Left ventricle myocardium inferior (tissue), 1 donor: ENCODE results near the gene SPATC1L. TPM values are rescaled to one million over a fixed set of nuclear protein-coding genes. Genes with fewer than 3 reads are reported as not detected.

ENCODE experiments used
- DNase-seq: peaks from one replicate; pipeline ENCODE4 v3.0.0-alpha.2; 2020
- H3K27ac ChIP-seq: fragments of 200-600 bp; replicated peaks from 2 replicates; pipeline ENCODE4 v1.8.0; 2021
- H3K27me3 ChIP-seq: fragments of 200-600 bp; 2 replicates; pipeline ENCODE4 v1.8.0; 2021; ENCODE audit warnings: low read depth
- H3K36me3 ChIP-seq: fragments of 200-600 bp; 2 replicates; pipeline ENCODE4 v1.8.0; 2021
- H3K4me1 ChIP-seq: fragments of 200-600 bp; 2 replicates; pipeline ENCODE4 v1.8.0; 2021
- H3K4me3 ChIP-seq: fragments of 200-600 bp; 2 replicates; pipeline ENCODE4 v1.8.0; 2021; ENCODE audit warnings: mild to moderate bottlenecking, moderate library complexity
- H3K9me3 ChIP-seq: fragments of 200-600 bp; replicated peaks from 2 replicates; pipeline ENCODE4 v1.8.0; 2021
- CTCF ChIP-seq: fragments of 200-600 bp; IDR thresholded peaks from 2 replicates; pipeline ENCODE4 v1.8.0; 2021; ENCODE audit warnings: antibody characterized with exemption, mild to moderate bottlenecking, borderline replicate concordance
- intact Hi-C: fragments of 100-400 bp; cut with micrococcal nuclease; formaldehyde crosslinking; loops from one replicate; pipeline ENCODE4 v1.11.0; 2022
- total RNA-seq: library from RNA; stranded (reverse); fragmentation: NEBNext Ultra II Directional; extraction: Animal tissue kit (Norgen Biotek cat#: 25700); gene quantifications from one replicate; pipeline ENCODE4 v1.2.1, GENCODE V29; 2021
- donor health status: DM: no; HTN: yes; CAD: no; lungs with severe emphysema.

SPATC1L gene
- total RNA-seq, 1 donor from 2014 or later: 7.0 TPM

- DNase-seq: no peak
- H3K9me3 ChIP-seq: no peaks in the 10 kb centered on the region
- H3K4me3 ChIP-seq: no peak overlapping the region
- peak overlapping the region; percentile 96 for H3K27ac ChIP-seq
- TF ChIP-seq CTCF: no peak
- intact Hi-C loops: no loop called here
- H3K27me3 ChIP-seq: no peaks in the 10 kb centered on the region
- H3K4me1 ChIP-seq: peaks cover 47% of the 10 kb centered on the region
- peaks cover 62% of the 10 kb centered on the region for H3K36me3 ChIP-seq
Observed at GRCh38 chr21:46191686-46192575, 7.7 kb upstream of the SPATC1L start.

- Histone ChIP-seq H3K27me3 (no peaks in the 10 kb centered on the region), H3K36me3 (peaks cover 55% of the 10 kb centered on the region), H3K27ac (peak overlapping the region; percentile 96), H3K4me1 (peaks cover 47% of the 10 kb centered on the region), H3K4me3 (no peak overlapping the region), H3K9me3 (no peaks in the 10 kb centered on the region)
- no peak for DNase-seq
- no peak for TF ChIP-seq CTCF
- intact Hi-C loops: no loop called here
Observed at GRCh38 chr21:46191257-46191685, 7.0 kb upstream of the SPATC1L start.

- Histone ChIP-seq H3K36me3 (peaks cover 49% of the 10 kb centered on the region), H3K4me3 (no peak overlapping the region)
Observed at GRCh38 chr21:46190491-46191131, 6.4 kb upstream of the SPATC1L start.

GRCh38 chr21:46189959-46190490 is 5.8 kb upstream of the SPATC1L start:
- H3K27me3 ChIP-seq: no peaks in the 10 kb centered on the region
- no peak overlapping the region for H3K4me3 ChIP-seq
- H3K36me3 ChIP-seq: peaks cover 43% of the 10 kb centered on the region
- H3K9me3 ChIP-seq: no peaks in the 10 kb centered on the region
- DNase-seq: no peak
- H3K27ac ChIP-seq: peak overlapping the region; percentile 96
- no peak for TF ChIP-seq CTCF
- peaks cover 55% of the 10 kb centered on the region for H3K4me1 ChIP-seq
- intact Hi-C loops: no loop called here

More at GRCh38 chr21:46190491-46191131, 6.4 kb upstream of the SPATC1L start:
- intact Hi-C loops: no loop called here
- no peak for DNase-seq
- Histone ChIP-seq H3K9me3 (no peaks in the 10 kb centered on the region), H3K4me1 (peaks cover 49% of the 10 kb centered on the region), H3K27ac (peak overlapping the region; percentile 96), H3K27me3 (no peaks in the 10 kb centered on the region)
- TF ChIP-seq CTCF: no peak

- no peak overlapping the region for H3K4me3 ChIP-seq
- peak overlapping the region; percentile 96 for H3K27ac ChIP-seq
- TF ChIP-seq CTCF: no peak
- no peaks in the 10 kb centered on the region for H3K9me3 ChIP-seq
- peaks cover 60% of the 10 kb centered on the region for H3K4me1 ChIP-seq
- no peak for DNase-seq
- H3K27me3 ChIP-seq: no peaks in the 10 kb centered on the region
- H3K36me3 ChIP-seq: peaks cover 36% of the 10 kb centered on the region
- intact Hi-C loops: no loop called here
Observed at GRCh38 chr21:46189213-46189958, 5.1 kb upstream of the SPATC1L start.
